Mesenchymal stem cell (in vitro differentiated cells and primary cell): ENCODE data around the gene RCOR1.

Experiments used
- DNase-seq: peaks from one replicate; pipeline ENCODE4 v3.0.0-alpha.2; 2013
- H2AFZ ChIP-seq: one replicate; pipeline ENCODE4 v1.6.1; 2013; ENCODE audit warnings: low read depth, mild to moderate bottlenecking, control low read depth, inconsistent platforms, low read length, moderate library complexity
- H2AK5ac ChIP-seq: 2 replicates; pipeline ENCODE4 v1.6.1; 2013; ENCODE audit warnings: low read length, moderate library complexity, mild to moderate bottlenecking, inconsistent platforms; ENCODE audit not compliant: severe bottlenecking
- H2BK120ac ChIP-seq: one replicate; pipeline ENCODE4 v1.6.1; 2013; ENCODE audit warnings: low read depth, mild to moderate bottlenecking, inconsistent platforms, low read length, moderate library complexity
- H2BK12ac ChIP-seq, 2 experiments: one replicate each; pipeline ENCODE4 v1.6.1; 2013; ENCODE audit warnings: inconsistent platforms in 2 of 2, low read length in 2 of 2, mild to moderate bottlenecking in 2 of 2, moderate library complexity in 2 of 2, control low read depth in 1 of 2
- H2BK15ac ChIP-seq: one replicate; pipeline ENCODE4 v1.6.1; 2013; ENCODE audit warnings: mild to moderate bottlenecking, low read depth, inconsistent platforms; ENCODE audit not compliant: poor library complexity, severe bottlenecking
- H2BK5ac ChIP-seq: 2 replicates; pipeline ENCODE4 v1.6.1; 2013; ENCODE audit warnings: low read depth, mild to moderate bottlenecking, low read length, control low read depth, inconsistent platforms; ENCODE audit not compliant: poor library complexity, severe bottlenecking
- H3K14ac ChIP-seq, 2 experiments: one replicate each; pipeline ENCODE4 v1.6.1; 2013; ENCODE audit warnings: inconsistent platforms in 2 of 2, low read length in 2 of 2, control low read depth in 1 of 2, mild to moderate bottlenecking in 1 of 2, moderate library complexity in 1 of 2
- H3K18ac ChIP-seq, 2 experiments: one replicate each; pipeline ENCODE4 v1.6.1; 2013; ENCODE audit warnings: inconsistent platforms in 2 of 2, low read length in 2 of 2, control low read depth in 1 of 2, low read depth in 1 of 2, mild to moderate bottlenecking in 1 of 2
- H3K23ac ChIP-seq, 2 experiments: one replicate each; pipeline ENCODE4 v1.6.1; 2013; ENCODE audit warnings: inconsistent platforms in 2 of 2, low read length in 2 of 2, mild to moderate bottlenecking in 2 of 2, moderate library complexity in 2 of 2, control low read depth in 1 of 2
- H3K27ac ChIP-seq: 2 replicates; pipeline ENCODE4 v1.5.1; 2013; ENCODE audit warnings: mild to moderate bottlenecking, moderate library complexity, low read length, control low read depth, inconsistent platforms; ENCODE audit not compliant: poor library complexity, severe bottlenecking
- H3K27me3 ChIP-seq, 2 experiments: 2 replicates each; pipeline versions ENCODE4 v1.6.1 to v1.7.0; 2013; ENCODE audit warnings: low read length in 2 of 2, mild to moderate bottlenecking in 2 of 2, moderate library complexity in 2 of 2, control low read depth in 1 of 2, inconsistent platforms in 1 of 2; ENCODE audit not compliant: control insufficient read depth in 1 of 2, insufficient read depth in 1 of 2
- H3K36me3 ChIP-seq, 2 experiments: 2 replicates each; pipeline versions ENCODE4 v1.6.1 to v1.7.0; 2013; ENCODE audit warnings: low read length in 2 of 2, control low read depth in 1 of 2, inconsistent platforms in 1 of 2, low read depth in 1 of 2, mild to moderate bottlenecking in 1 of 2; ENCODE audit not compliant: insufficient read depth in 2 of 2, control insufficient read depth in 1 of 2
- H3K4ac ChIP-seq, 2 experiments: one replicate each; pipeline ENCODE4 v1.6.1; 2013; ENCODE audit warnings: inconsistent platforms in 2 of 2, low read length in 2 of 2, mild to moderate bottlenecking in 2 of 2, moderate library complexity in 2 of 2, control low read depth in 1 of 2, low read depth in 1 of 2
- H3K4me1 ChIP-seq: 2 replicates; pipeline ENCODE4 v1.6.1; 2013; ENCODE audit warnings: low read depth, low read length, control low read depth; ENCODE audit not compliant: control insufficient read depth, insufficient read depth
- H3K4me2 ChIP-seq: 2 replicates; pipeline ENCODE4 v1.6.1; 2013; ENCODE audit warnings: low read length, mild to moderate bottlenecking, inconsistent platforms; ENCODE audit not compliant: poor library complexity, severe bottlenecking
- H3K4me3 ChIP-seq, 2 experiments: 2 replicates each; pipeline versions ENCODE4 v1.5.1 to v1.7.0; 2013; ENCODE audit warnings: low read length in 2 of 2, mild to moderate bottlenecking in 2 of 2, control low read depth in 1 of 2, low read depth in 1 of 2; ENCODE audit not compliant: insufficient read depth in 1 of 2
- H3K79me1 ChIP-seq: replicated peaks from 2 replicates; pipeline ENCODE4 v1.6.1; 2013; ENCODE audit warnings: mild to moderate bottlenecking, control low read depth, low read length, inconsistent platforms; ENCODE audit not compliant: poor library complexity, severe bottlenecking
- H3K9ac ChIP-seq: 2 replicates; pipeline ENCODE4 v1.7.0; 2013; ENCODE audit warnings: mild to moderate bottlenecking, low read length, moderate library complexity
- H3K9me3 ChIP-seq: 2 replicates; pipeline ENCODE4 v1.7.0; 2013; ENCODE audit warnings: mild to moderate bottlenecking, low read length; ENCODE audit not compliant: control insufficient read depth
- H4K8ac ChIP-seq: one replicate; pipeline ENCODE4 v1.6.1; 2013; ENCODE audit warnings: inconsistent platforms, mild to moderate bottlenecking, low read length, moderate library complexity
- H4K91ac ChIP-seq: one replicate; pipeline ENCODE4 v1.6.1; 2013; ENCODE audit warnings: mild to moderate bottlenecking, low read length, inconsistent platforms
- WGBS: methylation state at CpG from one replicate; pipeline ENCODE4 v1.1.7; 2013; ENCODE audit warnings: mixed read lengths; 5-methylcytosine and 5-hydroxymethylcytosine counted together

RCOR1 gene

GRCh38 chr14:102594514-102595175 is 2.2 kb downstream of the RCOR1 start:
- H3K27ac ChIP-seq = no peak overlapping the region
- no peak overlapping the region for H2BK15ac ChIP-seq
- H2AK5ac ChIP-seq = no peak overlapping the region
- no peak overlapping the region for H2BK12ac ChIP-seq
- H2BK120ac ChIP-seq = no peak overlapping the region
- H3K4ac ChIP-seq = no peak overlapping the region
- H4K8ac ChIP-seq = no peak overlapping the region
- peak; percentile 76 for DNase-seq
- H3K9ac ChIP-seq = peak overlapping the region; percentile 90
- no peaks in the 10 kb centered on the region for H3K36me3 ChIP-seq
- peak overlapping the region in 1 of 2 experiments; percentile 91 for H3K4me3 ChIP-seq
- H3K18ac ChIP-seq = no peak overlapping the region
- H3K27me3 ChIP-seq = no peaks in the 10 kb centered on the region
- H2AFZ ChIP-seq = no peak overlapping the region
- WGBS = 50% methylated on average over 2 of the region's 7 CpGs
- peaks cover 22% of the 10 kb centered on the region for H3K79me1 ChIP-seq
- H2BK5ac ChIP-seq = no peak overlapping the region
- H3K4me1 ChIP-seq = peaks cover 18% of the 10 kb centered on the region
- H4K91ac ChIP-seq = no peak overlapping the region
- H3K4me2 ChIP-seq = peak overlapping the region; percentile 9
- H3K23ac ChIP-seq = no peak overlapping the region
- H3K9me3 ChIP-seq = no peaks in the 10 kb centered on the region
- no peak overlapping the region for H3K14ac ChIP-seq

- WGBS = 100% methylated on average over 1 of the region's 1 CpG
- Histone ChIP-seq H3K9ac (no peak overlapping the region), H2AFZ (no peak overlapping the region), H3K27ac (no peak overlapping the region), H3K4me2 (no peak overlapping the region), H3K36me3 (no peaks in the 10 kb centered on the region), H2BK5ac (no peak overlapping the region), H3K4me1 (peaks cover 4% of the 10 kb centered on the region), H3K23ac (peak overlapping the region in 1 of 2 experiments; percentile 69), H2AK5ac (no peak overlapping the region), H3K18ac (no peak overlapping the region), H2BK120ac (no peak overlapping the region), H4K91ac (no peak overlapping the region), H3K4ac (no peak overlapping the region), H4K8ac (no peak overlapping the region), H3K4me3 (no peak overlapping the region), H3K79me1 (peaks cover 20% of the 10 kb centered on the region), H2BK15ac (no peak overlapping the region), H2BK12ac (no peak overlapping the region), H3K14ac (no peak overlapping the region), H3K9me3 (no peaks in the 10 kb centered on the region), H3K27me3 (no peaks in the 10 kb centered on the region)
- DNase-seq = no peak
These were observed 9.0 kb downstream of the RCOR1 start for GRCh38 chr14:102601378-102601925.

GRCh38 chr14:102602421-102603292 is 10.2 kb downstream of the RCOR1 start:
- H4K91ac ChIP-seq = no peak overlapping the region
- no peak overlapping the region for H3K23ac ChIP-seq
- no peak overlapping the region for H3K18ac ChIP-seq
- peaks cover 18% of the 10 kb centered on the region for H3K79me1 ChIP-seq
- no peak overlapping the region for H3K4ac ChIP-seq
- 92% methylated on average over 16 of the region's 16 CpGs for WGBS
- no peaks in the 10 kb centered on the region for H3K9me3 ChIP-seq
- H2BK12ac ChIP-seq = no peak overlapping the region
- H3K14ac ChIP-seq = no peak overlapping the region
- no peak overlapping the region for H2AFZ ChIP-seq
- no peak for DNase-seq
- no peak overlapping the region for H3K4me3 ChIP-seq
- H2BK120ac ChIP-seq = no peak overlapping the region
- no peak overlapping the region for H2AK5ac ChIP-seq
- H3K4me2 ChIP-seq = no peak overlapping the region
- H4K8ac ChIP-seq = no peak overlapping the region
- no peaks in the 10 kb centered on the region for H3K27me3 ChIP-seq
- no peak overlapping the region for H2BK5ac ChIP-seq
- no peak overlapping the region for H3K27ac ChIP-seq
- H2BK15ac ChIP-seq = no peak overlapping the region
- peaks cover 5% of the 10 kb centered on the region for H3K4me1 ChIP-seq
- no peaks in the 10 kb centered on the region for H3K36me3 ChIP-seq
- H3K9ac ChIP-seq = no peak overlapping the region

GRCh38 chr14:102603293-102603907 is 11.0 kb downstream of the RCOR1 start:
- WGBS = 100% methylated on average over 4 of the region's 4 CpGs
- peaks cover 5% of the 10 kb centered on the region for H3K4me1 ChIP-seq
- H2BK120ac ChIP-seq = no peak overlapping the region

More at GRCh38 chr14:102603293-102603907, 11.0 kb downstream of the RCOR1 start:
- no peak overlapping the region for H2BK5ac ChIP-seq
- DNase-seq = no peak
- H3K14ac ChIP-seq = no peak overlapping the region
- no peak overlapping the region for H2AFZ ChIP-seq
- no peaks in the 10 kb centered on the region for H3K9me3 ChIP-seq
- no peak overlapping the region for H3K18ac ChIP-seq
- H3K27me3 ChIP-seq = no peaks in the 10 kb centered on the region
- H2BK15ac ChIP-seq = no peak overlapping the region
- H4K91ac ChIP-seq = no peak overlapping the region
- H3K4me3 ChIP-seq = no peak overlapping the region
- no peak overlapping the region for H3K27ac ChIP-seq
- no peak overlapping the region for H2BK12ac ChIP-seq
- no peak overlapping the region for H3K4ac ChIP-seq
- no peak overlapping the region for H3K4me2 ChIP-seq
- peaks cover 19% of the 10 kb centered on the region for H3K79me1 ChIP-seq
- no peak overlapping the region for H4K8ac ChIP-seq
- no peak overlapping the region for H3K23ac ChIP-seq
- no peak overlapping the region for H2AK5ac ChIP-seq
- H3K36me3 ChIP-seq = no peaks in the 10 kb centered on the region
- H3K9ac ChIP-seq = no peak overlapping the region
